ENCODE measurements around the gene KDM8.

KDM8 gene

DNA sequence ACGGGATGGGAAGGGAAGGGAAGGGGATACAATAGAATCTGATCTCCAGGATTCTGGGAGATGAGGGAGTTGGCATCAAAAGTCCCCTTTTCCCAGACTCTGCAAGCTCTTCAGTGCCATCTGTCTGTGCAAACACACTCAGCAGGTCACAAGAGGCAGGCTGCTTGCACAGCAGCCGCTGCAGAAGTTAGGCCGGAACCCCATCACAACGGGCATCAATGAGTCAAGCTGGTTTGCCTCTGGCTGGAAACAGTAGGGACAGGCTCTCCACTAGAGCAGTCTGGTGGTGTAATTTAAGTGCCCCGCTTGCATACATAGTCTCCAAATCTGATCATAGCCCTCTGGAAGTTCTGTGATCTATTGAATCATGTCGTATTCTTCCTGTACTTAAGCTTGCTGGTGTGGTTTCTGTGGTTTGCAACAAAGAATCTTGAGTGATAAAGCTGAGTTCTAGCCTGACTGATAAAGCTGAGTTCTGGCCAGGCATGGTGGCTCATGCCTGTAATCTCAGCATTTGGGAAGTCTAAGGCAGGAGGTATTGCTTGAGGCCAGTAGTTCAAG is 33.7 kb upstream of the KDM8 start:
- H3K27ac ChIP-seq: no peak overlapping the region
- TF ChIP-seq ZFX (IDR thresholded peaks at IDR 0.05): no peak
- TF ChIP-seq, protein P1, sequence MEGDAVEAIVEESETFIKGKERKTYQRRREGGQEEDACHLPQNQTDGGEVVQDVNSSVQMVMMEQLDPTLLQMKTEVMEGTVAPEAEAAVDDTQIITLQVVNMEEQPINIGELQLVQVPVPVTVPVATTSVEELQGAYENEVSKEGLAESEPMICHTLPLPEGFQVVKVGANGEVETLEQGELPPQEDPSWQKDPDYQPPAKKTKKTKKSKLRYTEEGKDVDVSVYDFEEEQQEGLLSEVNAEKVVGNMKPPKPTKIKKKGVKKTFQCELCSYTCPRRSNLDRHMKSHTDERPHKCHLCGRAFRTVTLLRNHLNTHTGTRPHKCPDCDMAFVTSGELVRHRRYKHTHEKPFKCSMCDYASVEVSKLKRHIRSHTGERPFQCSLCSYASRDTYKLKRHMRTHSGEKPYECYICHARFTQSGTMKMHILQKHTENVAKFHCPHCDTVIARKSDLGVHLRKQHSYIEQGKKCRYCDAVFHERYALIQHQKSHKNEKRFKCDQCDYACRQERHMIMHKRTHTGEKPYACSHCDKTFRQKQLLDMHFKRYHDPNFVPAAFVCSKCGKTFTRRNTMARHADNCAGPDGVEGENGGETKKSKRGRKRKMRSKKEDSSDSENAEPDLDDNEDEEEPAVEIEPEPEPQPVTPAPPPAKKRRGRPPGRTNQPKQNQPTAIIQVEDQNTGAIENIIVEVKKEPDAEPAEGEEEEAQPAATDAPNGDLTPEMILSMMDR (conservative IDR thresholded peaks at IDR 0.05): peak; percentile 34

DNA sequence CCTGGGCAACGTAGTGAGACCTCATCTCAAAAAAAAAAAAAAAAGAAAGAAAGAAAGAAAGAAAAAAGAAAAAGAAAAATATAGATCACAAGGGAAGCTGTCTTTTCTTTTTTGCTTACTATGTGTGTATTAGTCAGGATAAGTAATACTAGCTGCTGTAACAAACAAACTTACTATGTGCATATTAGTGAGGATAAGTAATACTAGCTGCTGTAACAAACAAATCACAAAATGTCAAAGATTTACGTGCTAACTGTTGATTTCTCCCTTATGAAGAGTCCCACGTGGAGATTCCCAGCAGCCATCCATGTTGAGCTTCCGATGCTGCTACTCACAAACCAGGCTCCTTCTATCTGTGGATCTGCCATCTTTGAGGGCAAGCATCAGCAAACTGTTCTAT is 31.7 kb upstream of the KDM8 start:
- TF ChIP-seq, protein P1 (conservative IDR thresholded peaks at IDR 0.05): no peak
- TF ChIP-seq ZFX (IDR thresholded peaks at IDR 0.05): no peak

DNA sequence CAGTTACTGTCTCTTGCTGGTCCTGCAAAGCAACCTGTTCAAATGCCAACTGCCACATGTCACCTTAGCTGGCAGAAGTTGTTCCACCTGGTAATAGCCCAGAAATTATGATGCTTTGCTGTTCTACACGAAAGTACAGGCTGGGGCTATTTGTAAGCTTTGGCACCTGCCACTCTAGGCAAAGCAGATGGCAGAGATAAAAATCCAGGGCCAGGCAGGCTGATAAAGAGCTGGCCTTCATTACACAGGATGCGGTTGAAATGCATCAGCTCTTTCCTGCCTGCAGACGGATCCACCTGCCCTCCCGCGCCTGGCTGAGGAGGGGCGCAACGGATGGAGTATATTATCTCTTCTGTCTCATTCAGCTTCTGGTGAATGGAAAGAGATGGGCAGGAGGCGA is 29.3 kb upstream of the KDM8 start:
- TF ChIP-seq, protein P1 (conservative IDR thresholded peaks at IDR 0.05): no peak
- TF ChIP-seq ZFX (IDR thresholded peaks at IDR 0.05): no peak
- H3K27ac ChIP-seq: peak overlapping the region; percentile 31

More for the DNA sequence above, 31.7 kb upstream of the KDM8 start:
- H3K27ac ChIP-seq: no peak overlapping the region

DNA sequence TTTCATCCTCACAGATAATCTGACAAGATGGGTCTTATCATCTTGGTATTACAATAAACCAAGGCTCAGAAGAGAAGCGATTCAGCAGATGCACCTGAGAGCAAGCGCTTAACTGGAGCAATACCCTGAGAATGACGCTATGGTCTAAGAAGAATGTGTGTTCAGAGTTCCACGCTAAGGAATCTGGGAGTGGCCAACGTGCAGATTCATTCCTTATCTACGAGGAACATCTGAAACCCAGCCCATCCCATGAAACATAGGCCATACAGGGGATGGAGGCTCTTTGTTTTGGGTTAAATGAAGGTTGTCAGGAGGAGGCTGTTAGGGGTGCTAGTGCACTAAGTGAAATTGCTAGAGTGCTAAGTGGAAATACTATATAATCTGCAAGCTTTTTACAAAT is 28.5 kb upstream of the KDM8 start:
- H3K27ac ChIP-seq: no peak overlapping the region; the same call in 1 of the 2 replicates
- no peak for TF ChIP-seq ZFX (IDR thresholded peaks at IDR 0.05)
- TF ChIP-seq, protein P1 (conservative IDR thresholded peaks at IDR 0.05): no peak

DNA sequence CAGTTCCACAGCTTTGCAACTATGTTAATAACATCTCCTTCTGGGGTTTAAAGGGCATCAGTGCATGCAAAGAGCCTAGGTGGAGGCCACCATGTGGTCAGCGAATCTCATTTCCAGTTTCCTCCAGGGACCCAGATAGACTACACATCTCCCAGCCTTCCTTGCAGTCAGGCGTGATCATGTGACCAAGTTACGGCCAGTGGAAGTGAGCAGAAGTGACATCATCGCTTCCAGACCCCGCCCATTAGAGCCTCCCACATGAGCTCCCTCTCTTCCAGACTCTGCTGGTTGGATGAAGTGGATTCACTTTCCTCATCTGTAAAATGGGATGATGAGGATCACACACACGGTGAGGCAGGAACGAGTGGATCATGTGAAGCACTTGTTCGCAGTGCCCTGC is 27.4 kb upstream of the KDM8 start:
- H3K27ac ChIP-seq: no peak overlapping the region

DNA sequence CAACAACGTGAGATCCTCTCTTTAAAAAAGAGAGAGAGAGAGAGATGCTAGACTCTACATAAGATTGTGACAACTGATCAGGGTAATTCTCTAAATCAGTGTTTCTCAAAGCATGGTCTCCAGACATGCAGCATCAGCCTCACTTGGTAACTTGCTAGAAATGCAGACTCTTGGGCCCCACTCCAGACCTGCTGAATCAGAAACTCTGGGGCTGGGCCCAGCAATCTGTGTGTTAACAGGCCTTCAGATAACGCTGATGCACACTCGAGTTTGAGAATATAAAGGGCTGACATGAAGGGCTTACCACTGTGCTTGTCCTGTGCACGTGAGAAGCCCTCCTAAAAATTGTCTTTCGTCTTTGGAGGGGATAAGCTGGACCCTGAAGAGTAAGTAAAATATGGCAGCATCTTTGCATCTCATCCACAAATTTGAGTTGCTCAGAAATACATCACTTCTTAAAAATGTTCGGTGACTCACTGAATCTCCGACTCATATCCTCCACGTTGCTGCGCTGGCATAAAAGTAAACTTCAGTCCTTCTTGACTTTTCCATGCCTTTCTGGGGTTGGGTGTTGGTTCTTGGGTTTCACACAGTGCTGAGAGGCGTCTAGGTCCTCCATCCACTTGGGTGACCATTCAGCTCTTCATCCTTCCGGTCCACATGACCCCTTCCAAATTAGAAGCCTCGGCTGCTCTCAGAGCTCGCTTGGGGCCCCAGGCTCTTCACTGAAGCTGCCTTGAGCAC is 26.1 kb upstream of the KDM8 start:
- no peak overlapping the region for H3K27ac ChIP-seq
- TF ChIP-seq, protein P1 (conservative IDR thresholded peaks at IDR 0.05): no peak

More for the DNA sequence above, 27.4 kb upstream of the KDM8 start:
- no peak for TF ChIP-seq ZFX (IDR thresholded peaks at IDR 0.05)
- TF ChIP-seq, protein P1 (conservative IDR thresholded peaks at IDR 0.05): no peak

DNA sequence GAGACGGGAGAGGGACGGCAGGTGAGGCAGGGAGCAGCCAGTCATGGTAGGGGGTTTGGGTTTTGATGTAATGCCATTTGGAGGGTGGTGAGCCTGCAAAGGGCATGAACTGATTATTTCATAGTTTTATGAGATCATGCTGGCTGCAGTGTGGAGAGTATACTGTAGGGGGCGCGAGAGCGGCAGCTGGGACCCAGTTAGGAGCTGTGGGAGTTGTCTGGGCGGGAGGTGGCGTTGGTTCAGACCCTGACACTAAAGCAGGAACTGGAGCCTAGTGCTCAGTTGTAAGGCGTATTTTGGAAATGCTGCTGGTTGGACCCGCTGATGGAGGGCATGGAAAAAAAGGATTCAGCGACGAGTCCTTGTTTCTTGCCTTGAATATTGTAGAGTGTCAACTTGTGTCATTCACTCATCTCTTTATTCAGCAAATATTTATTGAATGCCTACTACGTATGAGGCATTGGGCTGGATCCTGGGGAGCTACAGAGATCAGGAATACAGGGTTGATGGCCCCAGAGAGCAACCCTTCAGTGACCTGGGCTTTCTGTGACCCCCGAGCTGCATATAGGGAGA is 23.7 kb upstream of the KDM8 start:
- H3K27ac ChIP-seq: no peak overlapping the region
- TF ChIP-seq, protein P1 (conservative IDR thresholded peaks at IDR 0.05): peak; percentile 87
- no peak for TF ChIP-seq ZFX (IDR thresholded peaks at IDR 0.05)
